ENCODE results near the gene WASHC4.
A peak's percentile ranks its signal among the peaks of the same experiment; 100 is the strongest.

Gene WASHC4

GRCh38 chr12:105206686-105207374, 99.3 kb downstream of the WASHC4 start:
- DNase-seq (ENCODE audit: low spot score): no peak

DNA sequence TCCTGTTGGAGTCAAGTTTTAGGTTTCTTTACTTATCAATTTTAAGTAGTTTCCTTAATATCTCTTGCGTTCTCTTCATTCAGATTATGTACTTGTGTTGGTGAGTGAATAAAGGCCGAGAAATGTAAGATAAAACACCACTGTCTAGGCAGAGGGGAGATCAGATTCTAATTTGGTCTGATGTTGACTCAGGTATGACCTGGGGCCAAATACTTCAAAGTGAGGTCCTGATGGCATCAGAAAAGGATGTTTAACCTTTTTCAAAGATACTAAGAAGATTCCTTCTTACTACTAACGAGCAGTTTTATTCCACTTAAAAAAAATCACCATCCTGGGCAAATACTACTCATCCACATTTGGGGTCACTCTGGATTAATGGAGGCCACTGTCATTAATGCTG, 101.6 kb downstream of the WASHC4 start:
- no peak for DNase-seq (ENCODE audit: low spot score)

DNA sequence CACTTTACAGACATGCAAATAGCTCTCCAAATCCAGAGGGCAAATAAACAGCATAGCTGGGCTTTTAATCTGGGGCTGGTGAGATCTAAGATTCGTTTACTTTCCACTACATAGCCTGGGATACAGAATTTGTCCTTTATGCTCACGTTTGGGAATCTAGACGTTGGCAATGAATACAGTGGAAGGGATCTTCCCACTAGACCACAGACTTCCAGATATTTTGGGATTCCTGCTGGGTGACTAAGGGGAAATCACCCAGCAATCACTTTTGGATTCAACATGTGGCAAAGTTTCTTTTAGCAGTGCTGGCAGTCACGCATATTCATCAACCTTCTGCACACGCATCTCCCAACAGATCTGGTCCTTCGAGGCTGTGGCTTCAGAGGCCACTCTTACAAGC, 104.9 kb downstream of the WASHC4 start:
- no peak for DNase-seq (ENCODE audit: low spot score)

- DNase-seq (ENCODE audit: low spot score): peak; percentile 77
Observed at GRCh38 chr12:105214148-105214547, 106.6 kb downstream of the WASHC4 start.

GRCh38 chr12:105214670-105215375, 107.3 kb downstream of the WASHC4 start:
- DNase-seq (ENCODE audit: low spot score): peak; percentile 99

DNA sequence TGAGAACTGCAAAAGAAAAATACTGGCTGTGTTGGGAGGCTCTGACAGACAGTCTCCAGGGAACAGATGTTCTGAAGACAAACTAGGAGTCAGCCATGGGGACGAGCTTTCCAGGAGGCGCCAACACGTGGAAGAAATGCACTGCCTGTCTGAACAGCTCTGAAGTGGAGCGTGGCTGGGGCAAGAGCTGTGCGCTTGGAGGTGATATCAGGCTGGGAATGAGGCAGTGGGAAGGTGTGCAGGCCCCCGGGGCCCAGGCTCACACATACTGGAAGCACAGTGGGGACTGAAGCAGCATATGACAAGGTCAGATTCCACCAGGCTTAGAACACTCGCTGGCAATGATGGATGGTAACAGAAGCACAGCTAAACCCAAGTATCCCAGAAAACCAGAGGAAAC, 110.9 kb downstream of the WASHC4 start:
- no peak for DNase-seq (ENCODE audit: low spot score)

All from LoVo (cell line).